ENCODE measurements around the gene ATP10D. TPM values are rescaled to one million over a fixed set of nuclear protein-coding genes. Genes with fewer than 3 reads are reported as not detected.

Gene ATP10D
- total RNA-seq, 1 donor from 2014 or later: 49.0 TPM

DNA sequence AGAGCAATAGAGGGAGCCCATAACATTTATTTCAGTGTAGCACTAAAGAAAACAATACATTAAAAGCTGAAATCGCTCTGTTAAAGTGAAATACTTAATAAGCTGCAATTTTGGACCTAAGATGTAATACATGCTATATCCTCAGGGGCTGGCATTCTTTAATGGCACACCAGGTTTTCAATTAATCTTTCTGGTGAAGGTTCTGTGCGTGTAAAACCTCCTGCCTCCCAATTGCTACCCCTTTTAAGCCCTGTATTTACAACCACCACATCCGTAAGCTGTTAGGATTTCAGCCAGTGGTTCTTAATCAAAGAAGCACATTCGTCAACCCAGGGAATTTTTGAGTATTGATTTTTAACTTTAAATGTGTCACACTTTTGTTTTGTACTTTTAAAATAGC lies 14.0 kb upstream of the ATP10D start:
- TF ChIP-seq, protein P1, sequence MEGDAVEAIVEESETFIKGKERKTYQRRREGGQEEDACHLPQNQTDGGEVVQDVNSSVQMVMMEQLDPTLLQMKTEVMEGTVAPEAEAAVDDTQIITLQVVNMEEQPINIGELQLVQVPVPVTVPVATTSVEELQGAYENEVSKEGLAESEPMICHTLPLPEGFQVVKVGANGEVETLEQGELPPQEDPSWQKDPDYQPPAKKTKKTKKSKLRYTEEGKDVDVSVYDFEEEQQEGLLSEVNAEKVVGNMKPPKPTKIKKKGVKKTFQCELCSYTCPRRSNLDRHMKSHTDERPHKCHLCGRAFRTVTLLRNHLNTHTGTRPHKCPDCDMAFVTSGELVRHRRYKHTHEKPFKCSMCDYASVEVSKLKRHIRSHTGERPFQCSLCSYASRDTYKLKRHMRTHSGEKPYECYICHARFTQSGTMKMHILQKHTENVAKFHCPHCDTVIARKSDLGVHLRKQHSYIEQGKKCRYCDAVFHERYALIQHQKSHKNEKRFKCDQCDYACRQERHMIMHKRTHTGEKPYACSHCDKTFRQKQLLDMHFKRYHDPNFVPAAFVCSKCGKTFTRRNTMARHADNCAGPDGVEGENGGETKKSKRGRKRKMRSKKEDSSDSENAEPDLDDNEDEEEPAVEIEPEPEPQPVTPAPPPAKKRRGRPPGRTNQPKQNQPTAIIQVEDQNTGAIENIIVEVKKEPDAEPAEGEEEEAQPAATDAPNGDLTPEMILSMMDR (IDR thresholded peaks at IDR 0.05): no peak
- peaks cover 13% of the 10 kb centered on the region for H3K4me1 Mint-ChIP-seq (ENCODE audit: low read depth)
- no peak overlapping the region for H3K4me3 Mint-ChIP-seq (ENCODE audit: unreplicated experiment)
- H3K36me3 Mint-ChIP-seq (ENCODE audit: low read depth): no peaks in the 10 kb centered on the region
- H3K27me3 Mint-ChIP-seq (ENCODE audit: low read depth): no peaks in the 10 kb centered on the region
- no peaks in the 10 kb centered on the region for H3K9me3 Mint-ChIP-seq (ENCODE audit: low read depth)
- no peak overlapping the region for H3K27ac Mint-ChIP-seq (ENCODE audit: unreplicated experiment)
- DNase-seq (ENCODE audit: low spot score): no peak

DNA sequence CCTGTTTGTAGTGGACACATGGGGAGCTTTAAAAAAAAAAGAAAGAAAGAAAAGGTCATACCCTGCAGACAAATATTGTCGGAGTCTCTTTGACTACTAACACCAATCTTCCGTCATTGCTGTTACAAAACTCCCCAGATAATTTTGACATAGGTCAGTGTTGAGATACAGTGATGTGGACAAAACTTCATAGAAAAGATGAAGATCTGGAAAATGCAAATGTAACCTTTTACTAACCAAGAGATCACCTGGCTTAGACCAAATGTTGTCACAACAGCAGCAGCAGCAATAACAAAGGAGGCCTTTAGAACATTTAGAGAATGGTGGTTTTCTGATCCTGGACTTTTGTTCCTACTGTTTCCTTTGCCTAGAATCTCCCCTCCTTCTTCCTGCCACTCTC lies 13.5 kb upstream of the ATP10D start:
- Mint-ChIP-seq H3K4me1 (ENCODE audit: low read depth) (peaks cover 13% of the 10 kb centered on the region), H3K4me3 (ENCODE audit: unreplicated experiment) (no peak overlapping the region), H3K36me3 (ENCODE audit: low read depth) (no peaks in the 10 kb centered on the region), H3K27ac (ENCODE audit: unreplicated experiment) (no peak overlapping the region), H3K27me3 (ENCODE audit: low read depth) (no peaks in the 10 kb centered on the region), H3K9me3 (ENCODE audit: low read depth) (no peaks in the 10 kb centered on the region)
- TF ChIP-seq, protein P1 (IDR thresholded peaks at IDR 0.05): no peak
- no peak for DNase-seq (ENCODE audit: low spot score)

DNA sequence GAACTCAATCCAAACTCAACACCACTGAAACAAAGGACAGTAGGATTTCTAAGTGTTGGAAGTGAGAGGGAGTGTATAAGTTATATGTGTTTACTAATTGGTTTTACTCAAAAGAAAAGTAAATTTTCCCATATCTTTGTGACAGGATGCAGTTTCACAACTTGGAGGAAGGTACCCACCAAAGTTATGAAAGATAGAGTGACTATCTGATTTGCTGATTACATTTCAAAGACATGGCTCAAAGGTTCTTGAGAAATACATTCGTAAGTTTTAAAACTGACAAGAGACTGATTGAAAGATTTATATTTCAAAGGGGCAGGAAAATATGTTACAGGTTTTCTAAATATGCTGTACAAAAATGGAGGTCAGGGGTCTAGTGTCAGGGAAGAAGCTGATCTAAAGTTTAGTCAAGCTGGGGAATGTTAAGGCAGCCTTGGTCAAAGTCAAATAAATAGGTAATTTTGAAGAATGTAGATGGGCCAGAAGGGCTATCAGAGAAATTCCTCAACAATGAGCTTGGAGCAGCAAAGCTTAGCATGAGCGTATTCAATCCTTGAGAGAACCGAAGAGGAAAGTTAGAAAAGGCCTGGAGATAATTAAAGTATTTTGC lies 11.8 kb upstream of the ATP10D start:
- H3K9me3 Mint-ChIP-seq (ENCODE audit: low read depth): no peaks in the 10 kb centered on the region
- TF ChIP-seq, protein P1 (IDR thresholded peaks at IDR 0.05): no peak
- H3K36me3 Mint-ChIP-seq (ENCODE audit: low read depth): no peaks in the 10 kb centered on the region
- H3K4me3 Mint-ChIP-seq (ENCODE audit: unreplicated experiment): no peak overlapping the region
- peaks cover 13% of the 10 kb centered on the region for H3K4me1 Mint-ChIP-seq (ENCODE audit: low read depth)
- H3K27ac Mint-ChIP-seq (ENCODE audit: unreplicated experiment): no peak overlapping the region
- H3K27me3 Mint-ChIP-seq (ENCODE audit: low read depth): no peaks in the 10 kb centered on the region
- no peak for DNase-seq (ENCODE audit: low spot score)

DNA sequence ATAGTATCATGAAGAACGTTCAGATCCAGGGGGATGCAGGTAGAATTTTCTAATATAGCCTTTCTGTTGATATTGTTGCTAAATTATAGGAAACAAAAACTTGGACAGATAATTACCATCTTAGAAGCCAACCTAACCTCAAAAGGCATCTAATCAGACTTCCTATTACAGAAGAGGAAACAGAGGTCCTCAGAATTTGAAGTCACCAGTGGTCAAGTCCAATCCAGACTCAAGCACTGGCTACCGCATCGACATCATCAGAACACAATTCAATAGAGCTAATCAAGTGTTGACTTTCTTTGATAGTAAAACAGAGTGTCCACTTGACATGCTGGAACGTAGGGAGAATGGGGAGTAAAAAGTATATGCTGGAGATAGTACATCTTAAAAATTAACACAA lies 10.3 kb upstream of the ATP10D start:
- no peak for DNase-seq (ENCODE audit: low spot score)
- no peaks in the 10 kb centered on the region for H3K9me3 Mint-ChIP-seq (ENCODE audit: low read depth)
- H3K4me1 Mint-ChIP-seq (ENCODE audit: low read depth): peaks cover 3% of the 10 kb centered on the region
- TF ChIP-seq, protein P1 (IDR thresholded peaks at IDR 0.05): no peak
- no peak overlapping the region for H3K4me3 Mint-ChIP-seq (ENCODE audit: unreplicated experiment)
- H3K27me3 Mint-ChIP-seq (ENCODE audit: low read depth): no peaks in the 10 kb centered on the region
- H3K36me3 Mint-ChIP-seq (ENCODE audit: low read depth): no peaks in the 10 kb centered on the region
- no peak overlapping the region for H3K27ac Mint-ChIP-seq (ENCODE audit: unreplicated experiment)

DNA sequence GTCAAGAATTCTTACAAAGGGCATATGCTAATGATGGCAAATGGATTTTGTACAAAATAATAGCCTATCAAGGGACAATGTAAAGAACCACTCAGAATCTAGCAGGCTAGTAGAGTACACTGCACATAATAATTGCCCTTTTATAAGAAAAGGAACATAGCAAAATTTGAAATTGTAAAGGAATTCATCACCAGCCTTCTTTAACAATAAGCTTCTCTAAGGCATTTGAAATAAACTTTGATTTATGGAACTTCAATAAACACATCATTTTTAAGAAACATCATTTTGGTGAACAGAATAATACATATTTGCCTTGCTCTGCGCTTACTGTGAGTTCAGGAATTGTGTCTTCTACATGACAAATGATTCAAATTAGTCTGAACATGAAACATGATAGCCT lies 9.7 kb upstream of the ATP10D start:
- H3K9me3 Mint-ChIP-seq (ENCODE audit: low read depth): no peaks in the 10 kb centered on the region
- no peaks in the 10 kb centered on the region for H3K27me3 Mint-ChIP-seq (ENCODE audit: low read depth)
- H3K27ac Mint-ChIP-seq (ENCODE audit: unreplicated experiment): no peak overlapping the region
- DNase-seq (ENCODE audit: low spot score): no peak
- no peaks in the 10 kb centered on the region for H3K36me3 Mint-ChIP-seq (ENCODE audit: low read depth)
- H3K4me3 Mint-ChIP-seq (ENCODE audit: unreplicated experiment): no peak overlapping the region
- TF ChIP-seq, protein P1 (IDR thresholded peaks at IDR 0.05): no peak
- no peaks in the 10 kb centered on the region for H3K4me1 Mint-ChIP-seq (ENCODE audit: low read depth)

Measured in chondrocyte (in vitro differentiated cells).